Mucosa of descending colon (tissue), 3 donors: ENCODE data around the gene BCL2L2. TPM values are rescaled to one million over a fixed set of nuclear protein-coding genes. Genes with fewer than 3 reads are reported as not detected.

Experiments
- ATAC-seq: fragments of 200-7000 bp; cut with Tn5 transposase; one replicate; pipeline ENCODE4 v1.9.1; 2020; ENCODE audit warnings: mild to moderate bottlenecking, moderate library complexity
- DNase-seq, 3 donors: peaks; one replicate each; pipeline ENCODE4 v3.0.0-alpha.2; 2020
- H3K36me3 ChIP-seq: fragments of 200-600 bp; one replicate; pipeline ENCODE4 v1.8.0; 2021; ENCODE audit warnings: low read depth, mild to moderate bottlenecking
- H3K4me1 ChIP-seq: fragments of 200-600 bp; one replicate; pipeline ENCODE4 v1.8.0; 2021; ENCODE audit warnings: low read depth, mild to moderate bottlenecking
- H3K4me3 ChIP-seq: fragments of 200-600 bp; one replicate; pipeline ENCODE4 v1.8.0; 2021; ENCODE audit warnings: mild to moderate bottlenecking
- H3K9me3 ChIP-seq: fragments of 200-600 bp; one replicate; pipeline ENCODE4 v1.8.0; 2021; ENCODE audit warnings: mild to moderate bottlenecking
- CTCF ChIP-seq: fragments of 200-600 bp; IDR thresholded peaks from one replicate; pipeline ENCODE4 v1.8.0; 2022; ENCODE audit warnings: antibody characterized with exemption, mild to moderate bottlenecking
- intact Hi-C, 2 donors: fragments of 100-400 bp; cut with DNase I in 1 of 2; cut with micrococcal nuclease in 1 of 2; formaldehyde crosslinking; loops; one replicate each; pipeline versions ENCODE4 v1.11.0 to v1.11.1; 2022; cut with DNase I, micrococcal nuclease
- total RNA-seq, 3 donors: library from RNA; stranded (reverse); fragmentation: NEBNext Ultra II Directional in 2 of 3; extraction: Animal tissue kit (Norgen Biotek cat#: 25700) in 2 of 3; gene quantifications; one replicate each; pipeline versions ENCODE4 v1.2.1 to v1.2.4, GENCODE V29; 2021 to 2023
- donor health status: DM: no; HTN: no; CAD: no; lungs with moderate emphysema.
- donor health status: DM: no; HTN: no; CAD: no.
- donor health status: DM: no; HTN: yes; CAD: no.

BCL2L2 gene
- total RNA-seq, 3 donors from 2014 or later = 40.6 to 116 (median 41.4) TPM

GRCh38 chr14:23286020-23286901, 20.4 kb upstream of the BCL2L2 start, which contains the start of gene HOMEZ:
Gene HOMEZ (minus strand): TSS chr14:23286132. CDS start chr14:23285952, 180 bp downstream.
- Histone ChIP-seq H3K4me1 (peaks cover 11% of the 10 kb centered on the region), H3K4me3 (peak within 1 kb of the TSS; percentile 76), H3K9me3 (no peaks in the 10 kb centered on the region), H3K36me3 (no peaks in the 10 kb centered on the region)
- intact Hi-C loops = loop anchor here in 1 of 2 donors (10.0 kb wide), 1 partner anchor 191 kb away; the partner anchor contains the start of genes ACIN1 and C14orf119
- peak; percentile 98 for ATAC-seq
- TF ChIP-seq CTCF = no peak
- DNase-seq = peak; percentile 99

- no peaks in the 10 kb centered on the region for H3K36me3 ChIP-seq
- ATAC-seq (no peak), DNase-seq (no peak)
- TF ChIP-seq CTCF = no peak
- H3K4me3 ChIP-seq = no peak overlapping the region
- H3K4me1 ChIP-seq = peaks cover 11% of the 10 kb centered on the region
- no peaks in the 10 kb centered on the region for H3K9me3 ChIP-seq
- intact Hi-C loops = loop anchor here in 1 of 2 donors (10.0 kb wide), 1 partner anchor 192 kb away; the partner anchor contains the start of genes ACIN1 and C14orf119
These were observed 19.6 kb upstream of the BCL2L2 start for GRCh38 chr14:23286902-23287479.

- peak; percentile 79 for TF ChIP-seq CTCF
- Histone ChIP-seq H3K4me1 (peaks cover 4% of the 10 kb centered on the region), H3K36me3 (no peaks in the 10 kb centered on the region), H3K9me3 (no peaks in the 10 kb centered on the region), H3K4me3 (no peak overlapping the region)
- DNase-seq (peak in 2 of 3 donors; percentile 39 to 74), ATAC-seq (peak; percentile 88)
- intact Hi-C loops = no loop called here
These were observed 11.7 kb upstream of the BCL2L2 start for GRCh38 chr14:23294734-23295561.

- Histone ChIP-seq H3K4me1 (peaks cover 10% of the 10 kb centered on the region), H3K4me3 (no peak overlapping the region), H3K9me3 (no peaks in the 10 kb centered on the region), H3K36me3 (no peaks in the 10 kb centered on the region)
- no peak for TF ChIP-seq CTCF
- ATAC-seq (no peak), DNase-seq (no peak)
- intact Hi-C loops = no loop called here
These were observed 10.4 kb upstream of the BCL2L2 start for GRCh38 chr14:23296012-23296777.

DNA sequence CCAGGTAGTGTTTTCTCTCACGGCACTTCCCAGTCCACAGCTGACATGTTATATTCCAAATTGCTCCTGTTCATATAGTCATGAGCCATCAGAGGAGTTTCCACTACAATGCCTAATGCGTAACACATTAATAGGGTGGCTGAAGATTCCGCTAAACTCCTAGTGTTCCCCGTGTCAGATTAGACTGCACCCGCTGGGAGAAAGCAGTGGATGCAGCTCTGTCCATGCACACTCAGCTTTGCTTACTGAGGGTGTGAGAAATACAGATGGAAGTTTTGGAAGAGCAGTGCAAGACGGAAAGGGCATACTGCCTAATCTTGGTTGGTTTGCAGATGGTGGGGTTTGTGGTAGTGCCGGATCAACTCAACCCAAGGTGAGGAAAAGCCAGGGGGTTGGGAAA, 9.5 kb upstream of the BCL2L2 start:
- no peaks in the 10 kb centered on the region for H3K9me3 ChIP-seq
- peaks cover 10% of the 10 kb centered on the region for H3K4me1 ChIP-seq
- DNase-seq = no peak
- H3K4me3 ChIP-seq = no peak overlapping the region
- no peak for TF ChIP-seq CTCF
- no peak for ATAC-seq
- H3K36me3 ChIP-seq = no peaks in the 10 kb centered on the region
- intact Hi-C loops = no loop called here
